ENCODE results near the gene NDUFS2.
A peak's percentile ranks its signal among the peaks of the same experiment; 100 is the strongest.

NDUFS2 gene

GRCh38 chr1:161201836-161202712 is at the start of gene NDUFS2:
Gene NDUFS2 (plus strand): TSS chr1:161202367. CDS start chr1:161202386, 19 bp downstream.
- peak; percentile 96 to 97 for DNase-seq

DNA sequence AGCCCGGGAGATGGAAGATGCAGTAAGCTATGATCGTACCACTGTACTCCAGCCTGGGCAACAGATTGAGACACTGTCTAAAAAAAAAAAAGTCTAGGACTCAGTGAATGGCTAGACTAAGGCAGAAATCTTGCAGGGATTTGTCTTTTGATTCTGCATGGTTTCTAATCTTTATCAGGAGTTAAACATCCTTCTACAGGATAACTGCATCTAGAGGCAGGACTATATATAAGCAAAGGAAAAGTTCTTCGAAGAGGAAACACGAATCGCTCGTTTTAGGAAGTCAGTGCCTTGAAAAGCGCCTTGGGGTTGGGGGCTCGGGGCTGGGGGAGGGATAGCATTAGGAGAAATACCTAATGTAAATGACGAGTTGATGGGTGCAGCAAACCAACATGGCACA is 49.0 kb upstream of the NDUFS2 start:
- DNase-seq, result no peak

DNA sequence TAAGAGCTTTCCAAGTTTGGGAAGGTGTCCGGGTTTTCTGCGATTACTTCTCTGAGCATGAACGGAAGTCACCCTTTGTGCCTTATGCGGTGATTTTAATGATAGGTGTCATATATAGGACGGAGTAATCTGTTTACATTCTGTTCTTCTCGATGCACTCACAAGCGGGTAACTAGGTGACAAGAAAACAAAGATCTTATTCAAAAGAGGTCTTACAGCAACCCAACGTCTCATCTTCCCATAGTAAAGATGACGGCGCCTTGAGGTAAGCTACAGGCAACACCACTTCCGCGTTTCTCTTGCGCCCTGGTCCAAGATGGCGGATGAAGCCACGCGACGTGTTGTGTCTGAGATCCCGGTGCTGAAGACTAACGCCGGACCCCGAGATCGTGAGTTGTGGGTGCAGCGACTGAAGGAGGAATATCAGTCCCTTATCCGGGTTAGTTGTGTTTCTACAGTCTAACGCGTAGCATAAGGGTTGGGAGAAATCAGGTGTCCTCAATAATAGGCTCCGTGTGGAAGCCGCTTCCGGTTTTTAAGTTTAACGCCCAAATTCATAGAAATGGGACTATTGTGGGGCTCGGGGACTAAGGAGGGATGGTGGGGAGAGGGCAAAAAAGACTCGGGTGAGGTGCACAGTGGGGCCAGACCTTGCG is 48.4 kb upstream of the NDUFS2 start, which contains the start of gene UFC1:
UFC1 (plus strand) TSS at position 297 of the 656 bp plus-strand sequence; CDS start at position 317, 20 bp downstream.
- peak; percentile 87 to 90 for DNase-seq

GRCh38 chr1:161157867-161158266 is 44.3 kb upstream of the NDUFS2 start:
- no peak for DNase-seq

- DNase-seq, result no peak
Observed at GRCh38 chr1:161158316-161159010, 43.7 kb upstream of the NDUFS2 start.

DNA sequence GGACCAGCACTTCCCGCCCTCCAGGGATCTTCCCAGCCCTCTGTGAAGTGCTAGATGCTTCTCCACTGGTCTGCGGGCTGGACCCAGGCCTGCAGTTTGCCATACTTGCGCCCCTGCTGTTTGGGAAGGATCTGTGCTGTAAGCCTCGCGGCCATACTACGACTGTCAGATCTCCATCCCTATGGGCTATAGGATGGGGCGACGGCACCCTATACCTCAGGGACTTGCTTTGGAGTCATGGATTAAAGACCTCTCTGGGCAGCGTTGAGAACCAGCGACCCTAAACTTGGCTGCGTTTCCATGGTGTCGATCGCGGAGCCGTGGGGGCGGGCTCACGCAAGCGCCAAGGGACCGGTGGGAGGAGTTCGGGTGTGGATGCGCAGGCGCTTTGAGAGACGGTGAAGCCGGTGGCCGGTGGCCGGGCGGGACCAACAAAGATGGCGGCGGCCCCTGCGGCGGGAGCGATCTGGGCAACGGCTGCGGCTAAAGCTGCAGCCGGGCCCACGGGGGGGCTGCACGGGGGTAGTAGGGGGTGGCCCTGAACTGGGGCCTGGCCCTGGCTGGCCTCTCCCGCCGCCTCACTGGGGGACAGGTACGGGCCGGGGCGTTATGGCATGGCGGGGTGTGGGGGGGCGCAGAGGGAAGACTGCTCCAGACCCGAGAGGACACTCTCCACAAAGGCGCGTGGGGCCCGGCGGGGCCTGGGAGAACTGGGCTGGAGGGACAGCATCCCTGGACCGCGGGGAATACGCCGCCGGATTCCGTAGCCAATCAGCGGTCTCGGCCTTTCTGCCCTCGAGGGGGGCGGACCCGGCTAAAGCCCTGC is 42.9 kb upstream of the NDUFS2 start, which contains the start of gene USP21:
USP21 (plus strand) TSS at position 414 of the 826 bp plus-strand sequence. CDS start 1,141 bp downstream, outside the sequence.
- DNase-seq, result peak; percentile 66 to 78

DNA sequence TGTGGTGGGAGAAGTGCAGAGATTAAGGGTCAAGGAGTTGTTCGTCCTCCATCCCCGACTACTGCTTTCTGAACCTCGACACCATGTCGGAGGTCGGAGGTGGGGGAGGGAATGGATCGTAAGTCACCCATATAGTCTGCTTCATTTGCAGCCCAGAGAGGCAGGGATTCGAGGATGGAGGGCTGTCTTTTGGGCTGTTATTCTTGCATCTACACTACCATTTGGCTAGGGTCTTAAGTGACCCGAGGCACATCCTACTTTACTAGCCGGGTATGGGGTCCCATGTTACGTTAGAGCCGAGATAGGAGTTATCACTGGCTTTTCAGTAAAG is 42.3 kb upstream of the NDUFS2 start:
- no peak for DNase-seq

GRCh38 chr1:161160671-161161145 is 41.5 kb upstream of the NDUFS2 start:
- DNase-seq, result no peak

DNA sequence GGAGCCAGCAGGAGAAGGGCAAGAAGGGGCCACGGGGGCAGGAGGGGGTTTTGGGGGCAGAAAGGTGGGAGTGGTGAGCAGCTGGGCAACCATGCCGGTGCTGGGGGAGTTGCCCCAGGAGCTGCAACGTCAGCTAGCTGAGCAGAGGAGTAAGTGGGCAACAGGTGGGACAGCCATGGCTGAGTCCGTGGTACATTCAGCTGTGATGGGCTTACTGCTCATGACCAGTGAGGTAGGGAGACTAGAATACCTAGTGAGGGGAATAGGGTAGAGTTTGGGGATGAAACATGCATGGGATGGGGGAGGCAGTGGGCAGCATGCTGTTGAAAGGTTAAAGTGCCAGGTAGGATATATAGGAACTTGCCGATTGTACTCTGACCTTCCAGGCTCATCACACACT is 40.5 kb upstream of the NDUFS2 start:
- no peak for DNase-seq

GRCh38 chr1:161162052-161162451 is 40.1 kb upstream of the NDUFS2 start:
- no peak for DNase-seq

DNA sequence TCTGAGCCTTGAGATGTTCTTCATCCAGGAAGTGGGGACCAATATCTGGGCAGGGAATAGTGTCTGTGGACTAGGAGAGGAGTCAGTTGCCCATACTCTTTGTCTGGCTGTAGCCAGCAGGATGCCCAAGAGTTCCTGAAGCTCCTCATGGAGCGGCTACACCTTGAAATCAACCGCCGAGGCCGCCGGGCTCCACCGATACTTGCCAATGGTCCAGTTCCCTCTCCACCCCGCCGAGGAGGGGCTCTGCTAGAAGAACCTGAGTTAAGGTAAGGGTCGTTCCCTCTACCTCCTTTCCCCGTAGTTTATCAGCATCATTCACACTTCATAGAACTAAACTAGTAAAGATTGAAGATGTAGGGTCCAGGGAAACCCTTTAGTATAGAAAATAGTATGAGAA is 39.4 kb upstream of the NDUFS2 start:
- DNase-seq, result no peak

DNA sequence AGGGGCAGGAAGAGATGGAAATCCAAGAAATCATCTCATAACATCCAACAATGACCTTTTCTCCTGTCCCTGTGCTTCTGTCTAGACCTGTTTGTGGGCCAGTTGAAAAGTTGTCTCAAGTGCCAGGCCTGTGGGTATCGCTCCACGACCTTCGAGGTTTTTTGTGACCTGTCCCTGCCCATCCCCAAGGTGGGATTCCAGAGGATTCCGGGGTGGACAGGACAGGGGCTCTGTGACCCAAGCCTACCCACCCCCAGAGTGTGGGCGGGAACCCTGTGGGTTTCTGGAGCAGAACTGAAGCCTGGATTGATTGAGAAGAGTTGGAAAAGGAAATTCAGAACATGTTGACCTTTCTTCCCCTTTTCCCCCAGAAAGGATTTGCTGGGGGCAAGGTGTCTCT is 38.4 kb upstream of the NDUFS2 start:
- DNase-seq, result no peak

GRCh38 chr1:161164901-161165610 is 37.1 kb upstream of the NDUFS2 start:
- DNase-seq, result no peak

DNA sequence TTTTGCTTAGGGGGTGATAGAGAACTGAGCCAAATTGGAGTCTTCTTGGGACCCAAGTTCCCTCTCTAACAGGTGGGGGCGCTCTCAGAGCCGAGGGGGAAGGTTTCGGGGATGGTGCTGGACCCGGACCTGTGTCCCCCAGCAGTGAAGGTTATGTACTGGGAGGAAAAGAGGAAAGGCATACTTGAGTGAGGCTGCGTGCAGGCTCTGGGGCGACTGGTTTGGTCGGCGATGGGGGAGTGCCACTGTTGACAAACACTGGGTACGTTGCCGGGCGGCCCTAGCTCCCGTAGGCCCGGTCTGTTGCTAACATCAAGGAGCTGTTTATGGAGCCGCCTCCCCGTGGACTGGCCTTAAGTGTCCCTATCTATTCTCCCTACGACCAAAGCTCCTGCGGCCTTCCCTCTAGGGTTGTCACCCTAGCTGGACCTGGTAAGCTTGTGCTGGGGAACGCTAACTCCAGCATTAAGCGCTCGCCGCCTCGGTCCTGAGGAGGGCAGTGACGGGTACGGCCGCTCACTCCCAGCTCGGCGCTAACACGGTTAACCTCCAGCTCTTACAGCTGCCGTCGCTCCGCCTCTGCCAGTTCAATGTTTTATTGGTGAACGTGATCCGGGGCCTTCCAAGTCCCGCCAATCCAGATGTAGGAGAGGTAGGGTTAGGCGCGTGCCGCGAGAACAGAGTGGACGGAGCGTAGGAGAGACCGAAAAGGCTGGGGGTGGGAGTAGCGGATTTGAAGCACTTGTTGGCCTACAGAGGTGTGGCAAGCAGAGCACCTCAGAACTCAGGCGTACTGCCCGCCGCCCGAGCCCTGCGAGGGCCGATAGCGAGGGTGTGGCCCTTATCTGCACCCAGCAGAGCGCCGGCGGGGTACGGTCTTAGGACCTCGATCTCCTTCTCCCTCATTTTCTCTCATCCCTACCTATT is 36.2 kb upstream of the NDUFS2 start, which contains the start of gene PPOX:
PPOX (plus strand) TSS at position 685 of the 927 bp plus-strand sequence. CDS start 422 bp downstream, outside the sequence.
- DNase-seq, result peak; percentile 96

DNA sequence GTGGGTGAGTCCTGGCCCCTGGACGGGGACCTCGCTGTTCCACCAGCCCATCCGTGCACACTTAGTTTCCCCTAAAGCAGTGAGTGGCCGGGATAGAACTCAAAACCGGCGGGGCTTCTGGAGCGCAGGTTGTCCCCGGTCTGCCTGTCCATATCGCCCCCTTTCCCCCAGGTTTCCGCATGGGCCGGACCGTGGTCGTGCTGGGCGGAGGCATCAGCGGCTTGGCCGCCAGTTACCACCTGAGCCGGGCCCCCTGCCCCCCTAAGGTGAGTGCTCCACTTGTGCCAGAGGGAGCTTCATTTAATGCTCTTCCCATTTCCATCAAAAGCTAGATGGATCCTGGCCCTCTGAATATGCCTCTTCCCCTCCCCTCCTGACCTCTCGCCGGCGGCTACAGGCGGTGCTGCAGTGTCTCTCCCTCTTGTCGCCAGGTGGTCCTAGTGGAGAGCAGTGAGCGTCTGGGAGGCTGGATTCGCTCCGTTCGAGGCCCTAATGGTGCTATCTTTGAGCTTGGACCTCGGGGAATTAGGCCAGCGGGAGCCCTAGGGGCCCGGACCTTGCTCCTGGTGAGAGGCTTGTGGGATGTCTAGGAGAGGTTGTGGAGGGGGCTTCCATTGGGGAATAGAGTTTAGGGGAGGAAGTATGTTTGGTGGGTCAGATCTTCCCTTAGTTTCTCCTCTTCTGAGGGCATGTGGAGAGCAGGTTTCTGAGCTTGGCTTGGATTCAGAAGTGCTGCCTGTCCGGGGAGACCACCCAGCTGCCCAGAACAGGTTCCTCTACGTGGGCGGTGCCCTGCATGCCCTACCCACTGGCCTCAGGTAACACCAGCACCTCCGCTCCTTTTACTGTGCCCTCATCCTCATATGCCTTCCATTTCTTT is 35.3 kb upstream of the NDUFS2 start:
- peak in 1 of 2 experiments; percentile 10 for DNase-seq

DNA sequence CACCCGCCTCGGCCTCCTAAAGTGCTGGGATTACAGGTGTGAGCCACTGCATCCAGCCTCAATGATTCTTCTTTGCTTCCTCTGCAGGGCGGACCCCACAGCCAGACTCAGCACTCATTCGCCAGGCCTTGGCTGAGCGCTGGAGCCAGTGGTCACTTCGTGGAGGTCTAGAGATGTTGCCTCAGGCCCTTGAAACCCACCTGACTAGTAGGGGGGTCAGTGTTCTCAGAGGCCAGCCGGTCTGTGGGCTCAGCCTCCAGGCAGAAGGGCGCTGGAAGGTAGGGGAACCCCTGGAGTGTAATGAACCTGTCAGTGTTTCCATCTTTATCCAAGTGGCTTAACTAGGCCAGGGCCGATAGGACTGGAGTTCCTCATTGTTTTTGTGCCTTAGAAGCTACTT is 33.3 kb upstream of the NDUFS2 start:
- no peak for DNase-seq

DNA sequence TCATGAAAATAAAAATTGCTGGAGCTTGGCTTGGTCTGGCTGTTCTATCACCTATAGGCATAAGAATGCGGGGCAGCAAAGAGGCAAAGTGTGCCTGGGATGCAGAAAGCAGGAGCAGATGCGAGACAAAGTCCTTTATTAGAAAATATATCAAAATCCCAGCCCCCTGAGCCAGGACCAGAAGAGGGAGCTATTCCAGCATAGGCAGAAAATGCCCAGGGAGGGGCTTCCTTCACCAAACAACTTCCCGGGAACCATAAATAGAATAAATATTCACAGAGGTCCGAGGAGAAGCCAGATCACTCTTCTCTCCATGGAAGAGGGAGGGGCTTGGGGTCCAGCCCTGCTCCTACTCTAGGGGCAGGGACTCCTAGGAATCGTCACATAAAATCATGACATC is 31.0 kb upstream of the NDUFS2 start:
- no peak for DNase-seq

DNA sequence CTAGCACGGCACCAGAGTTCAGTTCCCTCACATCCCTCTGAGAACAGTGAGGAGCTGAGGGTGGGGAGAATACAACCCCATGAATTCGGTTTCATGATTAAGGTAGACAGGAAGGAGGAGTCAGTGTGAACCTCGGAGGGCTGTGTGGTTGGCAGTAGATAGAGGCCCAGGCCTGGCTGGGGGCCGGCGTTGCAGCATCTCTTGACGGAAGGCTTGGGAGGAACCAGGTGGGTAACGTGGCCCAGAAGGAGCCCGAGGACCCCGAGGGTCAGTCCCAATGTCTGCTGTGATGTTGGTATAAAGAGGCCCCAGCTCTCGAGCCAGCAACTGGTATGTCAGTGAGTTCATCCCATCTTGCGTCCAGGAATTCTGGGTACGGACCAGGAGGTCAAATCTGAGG is 30.5 kb upstream of the NDUFS2 start:
- DNase-seq, result no peak

DNA sequence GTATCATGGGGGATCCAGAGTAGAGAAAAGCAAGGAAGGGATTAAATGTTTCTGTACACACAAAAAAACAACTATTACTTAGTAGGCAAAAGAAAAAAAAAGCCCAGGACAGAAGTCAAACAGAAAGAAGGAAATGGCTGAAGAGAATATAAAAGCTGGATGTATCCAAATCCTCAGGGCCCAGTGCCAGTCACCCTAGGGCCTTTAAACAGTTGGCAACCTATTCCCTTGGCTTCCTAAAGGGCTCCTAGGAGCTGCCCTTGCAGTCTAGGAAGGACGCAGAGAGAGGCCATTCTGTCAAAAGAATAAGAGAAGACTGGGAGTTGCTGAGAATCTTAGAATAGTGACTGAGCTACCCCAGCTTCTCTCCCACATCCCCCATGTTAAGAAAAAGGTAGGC is 29.8 kb upstream of the NDUFS2 start:
- DNase-seq, result no peak
